GM19239 (cell line): ENCODE data around the gene AFAP1.

Source experiments
- DNase-seq: peaks from one replicate; pipeline ENCODE4 v3.0.0; 2011; ENCODE audit warnings: low spot score; ENCODE audit not compliant: insufficient read length
- FAIRE-seq: peaks from 2 replicates; lab custom pipeline; 2011; peaks lifted over from hg19 to GRCh38; lab: Jason Lieb, UNC

Gene AFAP1

GRCh38 chr4:7827566-7827965, 112.1 kb downstream of the AFAP1 start:
- FAIRE-seq (no peak), DNase-seq (no peak)

GRCh38 chr4:7826909-7827306, 112.8 kb downstream of the AFAP1 start:
- no peak for FAIRE-seq
- DNase-seq: no peak

GRCh38 chr4:7826176-7826908, 113.3 kb downstream of the AFAP1 start:
- DNase-seq (no peak), FAIRE-seq (no peak)

GRCh38 chr4:7824218-7824617, 115.4 kb downstream of the AFAP1 start:
- DNase-seq (no peak), FAIRE-seq (no peak)

- FAIRE-seq (no peak), DNase-seq (no peak)
Measured at GRCh38 chr4:7823416-7823824, 116.2 kb downstream of the AFAP1 start.

GRCh38 chr4:7822877-7823276, 116.8 kb downstream of the AFAP1 start:
- no peak for DNase-seq
- FAIRE-seq: no peak

GRCh38 chr4:7822137-7822505, 117.5 kb downstream of the AFAP1 start:
- DNase-seq (no peak), FAIRE-seq (no peak)

- FAIRE-seq (no peak), DNase-seq (no peak)
Measured at GRCh38 chr4:7821245-7822136, 118.2 kb downstream of the AFAP1 start.

- FAIRE-seq: no peak
- DNase-seq: no peak
Measured at GRCh38 chr4:7820031-7820818, 119.4 kb downstream of the AFAP1 start.

GRCh38 chr4:7819446-7819845, 120.2 kb downstream of the AFAP1 start:
- DNase-seq (no peak), FAIRE-seq (no peak)

- no peak for FAIRE-seq
- DNase-seq: no peak
Measured at GRCh38 chr4:7818399-7818911, 121.2 kb downstream of the AFAP1 start.

GRCh38 chr4:7817877-7818398, 121.7 kb downstream of the AFAP1 start:
- DNase-seq (no peak), FAIRE-seq (no peak)

GRCh38 chr4:7816771-7817170, 122.9 kb downstream of the AFAP1 start:
- no peak for DNase-seq
- FAIRE-seq: no peak

- no peak for DNase-seq
- no peak for FAIRE-seq
Measured at GRCh38 chr4:7815981-7816380, 123.7 kb downstream of the AFAP1 start.

- no peak for FAIRE-seq
- no peak for DNase-seq
Measured at GRCh38 chr4:7815562-7815961, 124.1 kb downstream of the AFAP1 start.

GRCh38 chr4:7814451-7814850, 125.2 kb downstream of the AFAP1 start:
- no peak for DNase-seq
- FAIRE-seq: no peak

GRCh38 chr4:7813674-7814073, 126.0 kb downstream of the AFAP1 start:
- FAIRE-seq: no peak
- DNase-seq: no peak

GRCh38 chr4:7812921-7813320, 126.7 kb downstream of the AFAP1 start:
- DNase-seq (no peak), FAIRE-seq (no peak)

- FAIRE-seq (no peak), DNase-seq (no peak)
Measured at GRCh38 chr4:7812231-7812857, 127.3 kb downstream of the AFAP1 start.
